ENCODE data around the gene DIPK1A. TPM values are rescaled to one million over a fixed set of nuclear protein-coding genes. Genes with fewer than 3 reads are reported as not detected.

Gene DIPK1A
- total RNA-seq, 2 donors from 2014 or later, result 14.3 to 14.4 TPM

GRCh38 chr1:92937731-92938130 lies 23.5 kb downstream of the DIPK1A start:
- TF ChIP-seq CTCF (IDR thresholded peaks at IDR 0.05), result no peak
- Histone ChIP-seq H3K9ac (ENCODE audit: low read depth in 2 of 2, low read length in 2 of 2) (no peak overlapping the region), H3K4me3 (no peak overlapping the region), H3K27me3 (no peaks in the 10 kb centered on the region), H3K36me3 (no peaks in the 10 kb centered on the region), H3K27ac (no peak overlapping the region), H3K4me1 (peaks cover 6% of the 10 kb centered on the region), H3K9me3 (no peaks in the 10 kb centered on the region)
- intact Hi-C loops (cut with DNase I), result no loop called here
- DNase-seq, result no peak

GRCh38 chr1:92936865-92937264 lies 24.4 kb downstream of the DIPK1A start:
- intact Hi-C loops (cut with DNase I), result no loop called here
- H3K4me1 ChIP-seq, result peaks cover 6% of the 10 kb centered on the region
- H3K27me3 ChIP-seq, result no peaks in the 10 kb centered on the region
- DNase-seq, result no peak
- no peak overlapping the region for H3K27ac ChIP-seq
- H3K36me3 ChIP-seq, result no peaks in the 10 kb centered on the region
- H3K9me3 ChIP-seq, result no peaks in the 10 kb centered on the region
- no peak for TF ChIP-seq CTCF (IDR thresholded peaks at IDR 0.05)
- H3K4me3 ChIP-seq, result no peak overlapping the region
- H3K9ac ChIP-seq (ENCODE audit: low read depth in 2 of 2, low read length in 2 of 2), result no peak overlapping the region

- Histone ChIP-seq H3K27ac (no peak overlapping the region), H3K9me3 (no peaks in the 10 kb centered on the region), H3K36me3 (no peaks in the 10 kb centered on the region), H3K4me3 (no peak overlapping the region), H3K27me3 (no peaks in the 10 kb centered on the region), H3K4me1 (peaks cover 6% of the 10 kb centered on the region), H3K9ac (ENCODE audit: low read depth in 2 of 2, low read length in 2 of 2) (no peak overlapping the region)
- intact Hi-C loops (cut with DNase I), result no loop called here
- TF ChIP-seq CTCF (IDR thresholded peaks at IDR 0.05), result no peak
- no peak for DNase-seq
Observed at GRCh38 chr1:92934395-92935378, 26.6 kb downstream of the DIPK1A start.

- Histone ChIP-seq H3K4me1 (peaks cover 6% of the 10 kb centered on the region), H3K9ac (ENCODE audit: low read depth in 2 of 2, low read length in 2 of 2) (no peak overlapping the region), H3K9me3 (no peaks in the 10 kb centered on the region), H3K27me3 (no peaks in the 10 kb centered on the region), H3K36me3 (no peaks in the 10 kb centered on the region), H3K4me3 (no peak overlapping the region), H3K27ac (no peak overlapping the region)
- no peak for DNase-seq
- no peak for TF ChIP-seq CTCF (IDR thresholded peaks at IDR 0.05)
- intact Hi-C loops (cut with DNase I), result no loop called here
Observed at GRCh38 chr1:92933459-92933858, 27.8 kb downstream of the DIPK1A start.

- intact Hi-C loops (cut with DNase I), result no loop called here
- H3K36me3 ChIP-seq, result no peaks in the 10 kb centered on the region
- TF ChIP-seq CTCF (IDR thresholded peaks at IDR 0.05), result no peak
- no peak overlapping the region for H3K4me3 ChIP-seq
- no peaks in the 10 kb centered on the region for H3K27me3 ChIP-seq
- H3K27ac ChIP-seq, result no peak overlapping the region
- no peak overlapping the region for H3K9ac ChIP-seq (ENCODE audit: low read depth in 2 of 2, low read length in 2 of 2)
- no peak for DNase-seq
- H3K4me1 ChIP-seq, result peaks cover 6% of the 10 kb centered on the region
- H3K9me3 ChIP-seq, result no peaks in the 10 kb centered on the region
Observed at GRCh38 chr1:92931691-92932090, 29.6 kb downstream of the DIPK1A start.

Data from colonic mucosa (tissue), 4 donors.